Astrocyte (in vitro differentiated cells and primary cell): ENCODE measurements around the gene ACSM6.

Experiments
- EZH2 ChIP-seq: IDR thresholded peaks from 2 replicates; pipeline ENCODE4 v1.6.1; 2012; ENCODE audit warnings: mild to moderate bottlenecking, low read length, inconsistent platforms; ENCODE audit not compliant: insufficient read depth
- TF ChIP-seq, protein P1 (sequence below): IDR thresholded peaks from 2 replicates; pipeline ENCODE4 v1.5.1; 2011; ENCODE audit warnings: low read depth, mild to moderate bottlenecking, inconsistent platforms, low read length, moderate library complexity; ENCODE audit not compliant: insufficient read depth

DNA sequence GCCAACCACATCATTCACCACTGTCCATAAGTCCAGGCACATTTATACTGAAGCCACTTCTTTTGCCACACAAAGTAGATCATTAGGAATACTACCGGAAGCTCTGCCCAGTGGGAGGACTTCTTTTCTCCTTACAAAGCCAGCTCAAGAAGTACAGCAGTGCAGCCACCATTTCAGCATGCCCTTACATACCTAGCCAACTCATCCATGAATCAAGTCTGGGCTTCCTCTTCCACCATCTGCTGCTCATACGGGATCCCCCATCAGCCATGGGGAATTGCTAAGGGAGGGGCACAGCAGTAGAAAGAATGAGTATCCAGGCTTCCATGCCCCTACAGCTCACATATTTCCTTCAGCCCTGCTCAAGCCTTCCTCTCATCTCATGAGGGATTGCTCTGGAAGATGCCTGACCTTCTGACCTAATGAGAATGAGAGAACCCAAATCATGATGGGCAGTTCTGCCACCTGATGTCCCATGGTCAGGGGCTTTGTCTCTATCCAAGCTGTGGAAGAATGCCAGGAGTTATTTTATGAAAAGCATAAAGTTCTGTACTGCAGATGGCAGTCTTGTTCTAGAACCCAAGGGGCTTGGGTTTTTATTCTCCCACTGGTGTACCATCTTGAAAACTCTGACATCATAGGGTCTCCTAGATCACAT is 39.5 kb downstream of the ACSM6 start:
- TF ChIP-seq, protein P1, sequence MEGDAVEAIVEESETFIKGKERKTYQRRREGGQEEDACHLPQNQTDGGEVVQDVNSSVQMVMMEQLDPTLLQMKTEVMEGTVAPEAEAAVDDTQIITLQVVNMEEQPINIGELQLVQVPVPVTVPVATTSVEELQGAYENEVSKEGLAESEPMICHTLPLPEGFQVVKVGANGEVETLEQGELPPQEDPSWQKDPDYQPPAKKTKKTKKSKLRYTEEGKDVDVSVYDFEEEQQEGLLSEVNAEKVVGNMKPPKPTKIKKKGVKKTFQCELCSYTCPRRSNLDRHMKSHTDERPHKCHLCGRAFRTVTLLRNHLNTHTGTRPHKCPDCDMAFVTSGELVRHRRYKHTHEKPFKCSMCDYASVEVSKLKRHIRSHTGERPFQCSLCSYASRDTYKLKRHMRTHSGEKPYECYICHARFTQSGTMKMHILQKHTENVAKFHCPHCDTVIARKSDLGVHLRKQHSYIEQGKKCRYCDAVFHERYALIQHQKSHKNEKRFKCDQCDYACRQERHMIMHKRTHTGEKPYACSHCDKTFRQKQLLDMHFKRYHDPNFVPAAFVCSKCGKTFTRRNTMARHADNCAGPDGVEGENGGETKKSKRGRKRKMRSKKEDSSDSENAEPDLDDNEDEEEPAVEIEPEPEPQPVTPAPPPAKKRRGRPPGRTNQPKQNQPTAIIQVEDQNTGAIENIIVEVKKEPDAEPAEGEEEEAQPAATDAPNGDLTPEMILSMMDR = no peak
- no peak for TF ChIP-seq EZH2
